ENCODE measurements around the gene CCDC122. TPM values are rescaled to one million over a fixed set of nuclear protein-coding genes. Genes with fewer than 3 reads are reported as not detected.

The CCDC122 gene
- total RNA-seq, 1 experiment from 2014 or later = 5.2 TPM

- POLR2A ChIA-PET = no interaction called here
- TF ChIP-seq TCF7L2 (IDR thresholded peaks at IDR 0.05; ENCODE audit: low read depth, low read length) (no peak), POLR2AphosphoS5 (IDR thresholded peaks at IDR 0.05; ENCODE audit: low read depth, low read length) (no peak), CTCF (IDR thresholded peaks at IDR 0.05) (no peak), SIN3A (IDR thresholded peaks at IDR 0.05; ENCODE audit: borderline replicate concordance, insufficient read depth, low read depth, low read length) (no peak)
- TF ChIP-seq, protein P1, sequence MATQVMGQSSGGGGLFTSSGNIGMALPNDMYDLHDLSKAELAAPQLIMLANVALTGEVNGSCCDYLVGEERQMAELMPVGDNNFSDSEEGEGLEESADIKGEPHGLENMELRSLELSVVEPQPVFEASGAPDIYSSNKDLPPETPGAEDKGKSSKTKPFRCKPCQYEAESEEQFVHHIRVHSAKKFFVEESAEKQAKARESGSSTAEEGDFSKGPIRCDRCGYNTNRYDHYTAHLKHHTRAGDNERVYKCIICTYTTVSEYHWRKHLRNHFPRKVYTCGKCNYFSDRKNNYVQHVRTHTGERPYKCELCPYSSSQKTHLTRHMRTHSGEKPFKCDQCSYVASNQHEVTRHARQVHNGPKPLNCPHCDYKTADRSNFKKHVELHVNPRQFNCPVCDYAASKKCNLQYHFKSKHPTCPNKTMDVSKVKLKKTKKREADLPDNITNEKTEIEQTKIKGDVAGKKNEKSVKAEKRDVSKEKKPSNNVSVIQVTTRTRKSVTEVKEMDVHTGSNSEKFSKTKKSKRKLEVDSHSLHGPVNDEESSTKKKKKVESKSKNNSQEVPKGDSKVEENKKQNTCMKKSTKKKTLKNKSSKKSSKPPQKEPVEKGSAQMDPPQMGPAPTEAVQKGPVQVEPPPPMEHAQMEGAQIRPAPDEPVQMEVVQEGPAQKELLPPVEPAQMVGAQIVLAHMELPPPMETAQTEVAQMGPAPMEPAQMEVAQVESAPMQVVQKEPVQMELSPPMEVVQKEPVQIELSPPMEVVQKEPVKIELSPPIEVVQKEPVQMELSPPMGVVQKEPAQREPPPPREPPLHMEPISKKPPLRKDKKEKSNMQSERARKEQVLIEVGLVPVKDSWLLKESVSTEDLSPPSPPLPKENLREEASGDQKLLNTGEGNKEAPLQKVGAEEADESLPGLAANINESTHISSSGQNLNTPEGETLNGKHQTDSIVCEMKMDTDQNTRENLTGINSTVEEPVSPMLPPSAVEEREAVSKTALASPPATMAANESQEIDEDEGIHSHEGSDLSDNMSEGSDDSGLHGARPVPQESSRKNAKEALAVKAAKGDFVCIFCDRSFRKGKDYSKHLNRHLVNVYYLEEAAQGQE (IDR thresholded peaks at IDR 0.05; ENCODE audit: insufficient read depth in 1 of 2, low read depth in 2 of 2, low read length in 1 of 2) = no peak
- H3K4me3 ChIP-seq (ENCODE audit: low read depth in 2 of 2, low read length in 2 of 2) = no peak overlapping the region
- no peaks in the 10 kb centered on the region for H3K4me1 ChIP-seq (ENCODE audit: control insufficient read depth, insufficient read depth, low read length)
- H3K27me3 ChIP-seq (ENCODE audit: control insufficient read depth, insufficient read depth, low read length) = peaks cover 4% of the 10 kb centered on the region
- no peaks in the 10 kb centered on the region for H3K9me3 ChIP-seq (ENCODE audit: control insufficient read depth, insufficient read depth, low read depth, low read length)
- no peak overlapping the region for H3K27ac ChIP-seq (ENCODE audit: low read length)
- ATAC-seq = no peak
- DNase-seq (ENCODE audit: low read depth, low spot score) = no peak
- intact Hi-C loops (cut with micrococcal nuclease; ENCODE audit: unreplicated experiment) = no loop called here
- CTCF ChIA-PET = no interaction called here
- H3K36me3 ChIP-seq (ENCODE audit: control insufficient read depth, insufficient read depth, low read length) = no peaks in the 10 kb centered on the region; the same call in 1 of the 2 replicates
- no TSS peak for BruUV-seq (replicated peaks)
- in situ Hi-C loops (cut with HindIII; ENCODE audit: low pct_unique_long_range_greater_than_20kb, low sequenced_read_pairs) = loop anchor here (25.0 kb wide), 1 partner anchor 545 kb away; no protein-coding TSS in a partner anchor
These were observed 37.3 kb upstream of the CCDC122 start for GRCh38 chr13:43916828-43917227.

DNA sequence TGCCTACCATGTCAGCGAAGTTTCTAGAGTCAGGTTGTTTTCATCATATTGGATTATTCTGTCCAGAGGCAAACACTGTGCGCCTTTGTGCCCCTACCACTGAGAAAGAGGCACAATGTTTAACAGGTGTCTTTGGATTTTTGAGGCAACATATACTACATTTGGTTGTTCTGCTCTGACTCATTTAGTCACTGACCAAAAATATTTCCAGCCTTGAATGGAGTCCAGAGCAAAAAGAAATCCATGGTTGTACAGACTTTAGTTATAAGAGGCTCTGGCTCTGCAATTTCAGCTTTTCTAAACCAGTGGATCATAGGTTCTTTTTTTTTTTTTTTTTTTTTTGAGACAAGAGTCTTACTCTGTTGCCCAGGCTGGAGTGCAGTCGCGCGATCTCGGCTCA is 35.9 kb upstream of the CCDC122 start:
- Histone ChIP-seq H3K27me3 (ENCODE audit: control insufficient read depth, insufficient read depth, low read length) (peaks cover 3% of the 10 kb centered on the region), H3K36me3 (ENCODE audit: control insufficient read depth, insufficient read depth, low read length) (no peaks in the 10 kb centered on the region; the same call in 1 of the 2 replicates), H3K4me3 (ENCODE audit: low read depth in 2 of 2, low read length in 2 of 2) (no peak overlapping the region), H3K9me3 (ENCODE audit: control insufficient read depth, insufficient read depth, low read depth, low read length) (no peaks in the 10 kb centered on the region), H3K27ac (ENCODE audit: low read length) (no peak overlapping the region), H3K4me1 (ENCODE audit: control insufficient read depth, insufficient read depth, low read length) (no peaks in the 10 kb centered on the region)
- no peak for DNase-seq (ENCODE audit: low read depth, low spot score)
- ChIA-PET POLR2A (interaction anchor here (0.6 kb wide), 1 partner anchor 225 kb away, joined by 3 read pairs; no protein-coding TSS in a partner anchor), CTCF (no interaction called here)
- TF ChIP-seq TCF7L2 (IDR thresholded peaks at IDR 0.05; ENCODE audit: low read depth, low read length) (no peak), SIN3A (IDR thresholded peaks at IDR 0.05; ENCODE audit: borderline replicate concordance, insufficient read depth, low read depth, low read length) (no peak), POLR2AphosphoS5 (IDR thresholded peaks at IDR 0.05; ENCODE audit: low read depth, low read length) (no peak), CTCF (IDR thresholded peaks at IDR 0.05) (no peak)
- TF ChIP-seq, protein P1 (IDR thresholded peaks at IDR 0.05; ENCODE audit: insufficient read depth in 1 of 2, low read depth in 2 of 2, low read length in 1 of 2) = no peak
- intact Hi-C loops (cut with micrococcal nuclease; ENCODE audit: unreplicated experiment) = no loop called here
- BruUV-seq (replicated peaks) = no TSS peak
- in situ Hi-C loops (cut with HindIII; ENCODE audit: low pct_unique_long_range_greater_than_20kb, low sequenced_read_pairs) = loop anchor here (25.0 kb wide), 1 partner anchor 547 kb away; no protein-coding TSS in a partner anchor
- no peak for ATAC-seq
